ENCODE measurements around the gene TTLL11.

The TTLL11 gene

DNA sequence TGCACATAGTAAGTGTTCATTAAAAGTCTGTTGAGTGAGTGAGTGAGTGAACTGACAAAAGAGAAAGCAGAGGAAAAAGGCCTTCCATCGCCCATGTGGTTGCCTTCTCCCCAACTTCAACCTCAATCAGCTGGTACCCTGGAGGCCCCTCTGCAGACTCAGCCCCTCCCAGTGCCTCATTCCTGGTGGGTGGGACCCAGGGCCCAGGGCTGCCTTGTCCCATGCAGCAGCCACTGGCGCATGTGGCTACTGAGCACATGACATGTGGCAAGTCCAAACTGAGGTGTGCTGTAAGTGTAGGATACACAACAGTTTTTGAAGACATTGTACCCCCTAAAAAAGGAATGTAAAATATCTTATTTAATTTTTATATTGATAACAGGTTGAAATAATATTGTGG is 36.9 kb upstream of the TTLL11 start:
- no peak for TF ChIP-seq TCF4 (CRISPR knock-in tag; IDR thresholded peaks at IDR 0.05; ENCODE audit: borderline replicate concordance)
- ATAC-seq, result no peak

DNA sequence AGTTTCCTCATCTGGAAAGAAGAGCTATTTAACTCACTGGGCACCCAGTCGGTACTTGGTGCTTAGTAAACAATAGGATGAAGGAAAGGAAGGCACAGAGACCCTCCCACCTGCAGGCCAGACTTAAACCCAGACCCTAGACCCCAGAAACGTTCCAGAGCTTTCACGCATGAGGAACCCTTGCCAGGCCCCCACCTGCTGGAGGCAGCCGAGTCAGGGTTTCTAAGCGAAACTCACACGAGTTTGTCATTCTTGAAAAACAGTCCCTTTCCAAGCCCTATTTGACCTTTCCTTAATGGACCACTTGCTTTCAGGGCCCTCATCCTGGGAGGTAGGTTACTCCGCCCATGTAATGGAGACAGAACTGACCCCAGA is 35.8 kb upstream of the TTLL11 start:
- TF ChIP-seq ZFP30 (CRISPR knock-in tag; IDR thresholded peaks at IDR 0.05), result no peak
- no peak for TF ChIP-seq OSR1 (CRISPR knock-in tag; IDR thresholded peaks at IDR 0.05)
- TF ChIP-seq, protein P1, sequence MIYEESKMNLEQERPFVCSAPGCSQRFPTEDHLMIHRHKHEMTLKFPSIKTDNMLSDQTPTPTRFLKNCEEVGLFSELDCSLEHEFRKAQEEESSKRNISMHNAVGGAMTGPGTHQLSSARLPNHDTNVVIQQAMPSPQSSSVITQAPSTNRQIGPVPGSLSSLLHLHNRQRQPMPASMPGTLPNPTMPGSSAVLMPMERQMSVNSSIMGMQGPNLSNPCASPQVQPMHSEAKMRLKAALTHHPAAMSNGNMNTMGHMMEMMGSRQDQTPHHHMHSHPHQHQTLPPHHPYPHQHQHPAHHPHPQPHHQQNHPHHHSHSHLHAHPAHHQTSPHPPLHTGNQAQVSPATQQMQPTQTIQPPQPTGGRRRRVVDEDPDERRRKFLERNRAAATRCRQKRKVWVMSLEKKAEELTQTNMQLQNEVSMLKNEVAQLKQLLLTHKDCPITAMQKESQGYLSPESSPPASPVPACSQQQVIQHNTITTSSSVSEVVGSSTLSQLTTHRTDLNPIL (CRISPR knock-in tag; IDR thresholded peaks at IDR 0.05; ENCODE audit: low read depth), result no peak
- no peak for TF ChIP-seq GLIS3 (CRISPR knock-in tag; IDR thresholded peaks at IDR 0.05)
- no peak for TF ChIP-seq TOX (CRISPR knock-in tag; IDR thresholded peaks at IDR 0.05; ENCODE audit: borderline replicate concordance)
- no peak for TF ChIP-seq SNAI2 (CRISPR knock-in tag; IDR thresholded peaks at IDR 0.05)
- no peak for TF ChIP-seq CSDC2 (CRISPR knock-in tag; IDR thresholded peaks at IDR 0.05)
- no peak for TF ChIP-seq PPARA (CRISPR knock-in tag; IDR thresholded peaks at IDR 0.05; ENCODE audit: borderline replicate concordance)
- TF ChIP-seq, protein P2, sequence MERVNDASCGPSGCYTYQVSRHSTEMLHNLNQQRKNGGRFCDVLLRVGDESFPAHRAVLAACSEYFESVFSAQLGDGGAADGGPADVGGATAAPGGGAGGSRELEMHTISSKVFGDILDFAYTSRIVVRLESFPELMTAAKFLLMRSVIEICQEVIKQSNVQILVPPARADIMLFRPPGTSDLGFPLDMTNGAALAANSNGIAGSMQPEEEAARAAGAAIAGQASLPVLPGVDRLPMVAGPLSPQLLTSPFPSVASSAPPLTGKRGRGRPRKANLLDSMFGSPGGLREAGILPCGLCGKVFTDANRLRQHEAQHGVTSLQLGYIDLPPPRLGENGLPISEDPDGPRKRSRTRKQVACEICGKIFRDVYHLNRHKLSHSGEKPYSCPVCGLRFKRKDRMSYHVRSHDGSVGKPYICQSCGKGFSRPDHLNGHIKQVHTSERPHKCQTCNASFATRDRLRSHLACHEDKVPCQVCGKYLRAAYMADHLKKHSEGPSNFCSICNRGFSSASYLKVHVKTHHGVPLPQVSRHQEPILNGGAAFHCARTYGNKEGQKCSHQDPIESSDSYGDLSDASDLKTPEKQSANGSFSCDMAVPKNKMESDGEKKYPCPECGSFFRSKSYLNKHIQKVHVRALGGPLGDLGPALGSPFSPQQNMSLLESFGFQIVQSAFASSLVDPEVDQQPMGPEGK (CRISPR knock-in tag; IDR thresholded peaks at IDR 0.05; ENCODE audit: borderline replicate concordance), result no peak
- no peak for TF ChIP-seq RARB (CRISPR knock-in tag; IDR thresholded peaks at IDR 0.05)
- TF ChIP-seq TCF4 (CRISPR knock-in tag; IDR thresholded peaks at IDR 0.05; ENCODE audit: borderline replicate concordance), result no peak
- no peak for TF ChIP-seq ZNF70 (CRISPR knock-in tag; IDR thresholded peaks at IDR 0.05)
- TF ChIP-seq ARNTL (CRISPR knock-in tag; IDR thresholded peaks at IDR 0.05; ENCODE audit: borderline replicate concordance, low read depth), result no peak
- TF ChIP-seq ZFP3 (CRISPR knock-in tag; IDR thresholded peaks at IDR 0.05), result no peak
- TF ChIP-seq, protein P3, sequence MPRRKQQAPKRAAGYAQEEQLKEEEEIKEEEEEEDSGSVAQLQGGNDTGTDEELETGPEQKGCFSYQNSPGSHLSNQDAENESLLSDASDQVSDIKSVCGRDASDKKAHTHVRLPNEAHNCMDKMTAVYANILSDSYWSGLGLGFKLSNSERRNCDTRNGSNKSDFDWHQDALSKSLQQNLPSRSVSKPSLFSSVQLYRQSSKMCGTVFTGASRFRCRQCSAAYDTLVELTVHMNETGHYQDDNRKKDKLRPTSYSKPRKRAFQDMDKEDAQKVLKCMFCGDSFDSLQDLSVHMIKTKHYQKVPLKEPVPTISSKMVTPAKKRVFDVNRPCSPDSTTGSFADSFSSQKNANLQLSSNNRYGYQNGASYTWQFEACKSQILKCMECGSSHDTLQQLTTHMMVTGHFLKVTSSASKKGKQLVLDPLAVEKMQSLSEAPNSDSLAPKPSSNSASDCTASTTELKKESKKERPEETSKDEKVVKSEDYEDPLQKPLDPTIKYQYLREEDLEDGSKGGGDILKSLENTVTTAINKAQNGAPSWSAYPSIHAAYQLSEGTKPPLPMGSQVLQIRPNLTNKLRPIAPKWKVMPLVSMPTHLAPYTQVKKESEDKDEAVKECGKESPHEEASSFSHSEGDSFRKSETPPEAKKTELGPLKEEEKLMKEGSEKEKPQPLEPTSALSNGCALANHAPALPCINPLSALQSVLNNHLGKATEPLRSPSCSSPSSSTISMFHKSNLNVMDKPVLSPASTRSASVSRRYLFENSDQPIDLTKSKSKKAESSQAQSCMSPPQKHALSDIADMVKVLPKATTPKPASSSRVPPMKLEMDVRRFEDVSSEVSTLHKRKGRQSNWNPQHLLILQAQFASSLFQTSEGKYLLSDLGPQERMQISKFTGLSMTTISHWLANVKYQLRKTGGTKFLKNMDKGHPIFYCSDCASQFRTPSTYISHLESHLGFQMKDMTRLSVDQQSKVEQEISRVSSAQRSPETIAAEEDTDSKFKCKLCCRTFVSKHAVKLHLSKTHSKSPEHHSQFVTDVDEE (CRISPR knock-in tag; IDR thresholded peaks at IDR 0.05), result no peak
- TF ChIP-seq BACH2 (CRISPR knock-in tag; IDR thresholded peaks at IDR 0.05; ENCODE audit: borderline replicate concordance), result no peak
- no peak for TF ChIP-seq ISL1 (CRISPR knock-in tag; IDR thresholded peaks at IDR 0.05)
- no peak for ATAC-seq

DNA sequence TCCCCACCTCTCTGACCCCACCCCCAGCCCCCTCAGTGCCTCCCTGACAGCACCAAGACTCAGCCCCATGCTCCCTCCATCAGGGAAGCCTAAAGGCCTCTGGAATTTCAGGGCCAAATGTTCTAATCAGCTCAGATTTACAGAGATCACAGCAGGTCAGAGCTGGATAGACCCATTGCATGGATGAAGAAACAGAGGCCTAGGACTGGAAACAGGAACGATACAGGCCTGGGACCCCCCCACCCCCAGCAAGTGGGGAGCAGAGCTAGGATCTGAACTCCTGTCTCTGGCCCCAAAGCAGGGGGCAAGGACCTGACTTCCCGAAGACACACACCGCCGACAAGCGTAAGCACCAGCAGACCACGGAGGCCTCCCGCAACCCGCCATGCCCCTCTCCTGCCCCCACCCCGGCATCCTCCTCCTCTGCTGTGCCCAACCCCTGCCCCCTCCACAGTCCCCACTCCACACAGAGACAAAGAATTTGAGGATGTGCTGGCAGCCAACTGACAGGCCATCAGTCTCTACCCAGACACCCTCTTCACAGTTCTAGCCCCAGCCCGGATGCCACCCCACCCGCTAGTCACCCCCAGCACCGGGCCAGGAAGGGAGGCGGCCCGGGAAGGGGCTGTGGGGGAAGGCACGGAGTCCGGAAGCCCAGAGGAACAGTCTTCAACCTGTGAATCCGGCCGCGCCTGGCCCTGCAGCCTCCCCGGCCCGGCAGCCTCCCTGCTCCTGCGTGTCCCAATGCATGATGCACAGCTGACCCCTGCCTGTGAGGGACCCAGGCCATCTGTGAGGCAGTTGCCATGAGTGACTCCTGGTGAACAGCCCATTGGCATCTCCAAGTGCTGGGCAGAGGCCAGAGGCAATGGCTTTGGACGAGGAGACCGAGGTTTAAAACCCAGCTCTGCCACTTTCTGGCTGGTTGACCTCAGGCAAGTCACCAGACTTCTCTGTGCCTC is 35.2 kb upstream of the TTLL11 start:
- TF ChIP-seq TCF4 (CRISPR knock-in tag; IDR thresholded peaks at IDR 0.05; ENCODE audit: borderline replicate concordance), result no peak
- TF ChIP-seq ZFP30 (CRISPR knock-in tag; IDR thresholded peaks at IDR 0.05), result no peak
- no peak for TF ChIP-seq ZNF8 (CRISPR knock-in tag; IDR thresholded peaks at IDR 0.05)
- no peak for TF ChIP-seq ARNTL (CRISPR knock-in tag; IDR thresholded peaks at IDR 0.05; ENCODE audit: borderline replicate concordance, low read depth)
- TF ChIP-seq, protein P4, sequence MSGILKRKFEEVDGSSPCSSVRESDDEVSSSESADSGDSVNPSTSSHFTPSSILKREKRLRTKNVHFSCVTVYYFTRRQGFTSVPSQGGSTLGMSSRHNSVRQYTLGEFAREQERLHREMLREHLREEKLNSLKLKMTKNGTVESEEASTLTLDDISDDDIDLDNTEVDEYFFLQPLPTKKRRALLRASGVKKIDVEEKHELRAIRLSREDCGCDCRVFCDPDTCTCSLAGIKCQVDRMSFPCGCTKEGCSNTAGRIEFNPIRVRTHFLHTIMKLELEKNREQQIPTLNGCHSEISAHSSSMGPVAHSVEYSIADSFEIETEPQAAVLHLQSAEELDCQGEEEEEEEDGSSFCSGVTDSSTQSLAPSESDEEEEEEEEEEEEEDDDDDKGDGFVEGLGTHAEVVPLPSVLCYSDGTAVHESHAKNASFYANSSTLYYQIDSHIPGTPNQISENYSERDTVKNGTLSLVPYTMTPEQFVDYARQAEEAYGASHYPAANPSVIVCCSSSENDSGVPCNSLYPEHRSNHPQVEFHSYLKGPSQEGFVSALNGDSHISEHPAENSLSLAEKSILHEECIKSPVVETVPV (CRISPR knock-in tag; IDR thresholded peaks at IDR 0.05), result no peak
- TF ChIP-seq GLIS3 (CRISPR knock-in tag; IDR thresholded peaks at IDR 0.05), result no peak
- no peak for TF ChIP-seq CSDC2 (CRISPR knock-in tag; IDR thresholded peaks at IDR 0.05)
- TF ChIP-seq RARB (CRISPR knock-in tag; IDR thresholded peaks at IDR 0.05), result no peak
- TF ChIP-seq, protein P5, sequence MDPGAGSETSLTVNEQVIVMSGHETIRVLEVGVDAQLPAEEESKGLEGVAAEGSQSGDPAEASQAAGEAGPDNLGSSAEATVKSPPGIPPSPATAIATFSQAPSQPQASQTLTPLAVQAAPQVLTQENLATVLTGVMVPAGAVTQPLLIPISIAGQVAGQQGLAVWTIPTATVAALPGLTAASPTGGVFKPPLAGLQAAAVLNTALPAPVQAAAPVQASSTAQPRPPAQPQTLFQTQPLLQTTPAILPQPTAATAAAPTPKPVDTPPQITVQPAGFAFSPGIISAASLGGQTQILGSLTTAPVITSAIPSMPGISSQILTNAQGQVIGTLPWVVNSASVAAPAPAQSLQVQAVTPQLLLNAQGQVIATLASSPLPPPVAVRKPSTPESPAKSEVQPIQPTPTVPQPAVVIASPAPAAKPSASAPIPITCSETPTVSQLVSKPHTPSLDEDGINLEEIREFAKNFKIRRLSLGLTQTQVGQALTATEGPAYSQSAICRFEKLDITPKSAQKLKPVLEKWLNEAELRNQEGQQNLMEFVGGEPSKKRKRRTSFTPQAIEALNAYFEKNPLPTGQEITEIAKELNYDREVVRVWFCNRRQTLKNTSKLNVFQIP (CRISPR knock-in tag; IDR thresholded peaks at IDR 0.05; ENCODE audit: borderline replicate concordance, low read depth), result no peak
- no peak for TF ChIP-seq ZFP3 (CRISPR knock-in tag; IDR thresholded peaks at IDR 0.05)
- no peak for TF ChIP-seq ZNF70 (CRISPR knock-in tag; IDR thresholded peaks at IDR 0.05)
- no peak for TF ChIP-seq PPARA (CRISPR knock-in tag; IDR thresholded peaks at IDR 0.05; ENCODE audit: borderline replicate concordance)
- TF ChIP-seq BACH2 (CRISPR knock-in tag; IDR thresholded peaks at IDR 0.05; ENCODE audit: borderline replicate concordance), result no peak
- TF ChIP-seq, protein P2 (CRISPR knock-in tag; IDR thresholded peaks at IDR 0.05; ENCODE audit: borderline replicate concordance), result no peak
- TF ChIP-seq TOX (CRISPR knock-in tag; IDR thresholded peaks at IDR 0.05; ENCODE audit: borderline replicate concordance), result no peak
- TF ChIP-seq OSR1 (CRISPR knock-in tag; IDR thresholded peaks at IDR 0.05), result no peak
- no peak for ATAC-seq

Measured in SK-N-SH treated with all-trans-retinoic acid at 6 μM for 48 hours (cell line).